Measurements from ENCODE around the gene OAT.

DNA sequence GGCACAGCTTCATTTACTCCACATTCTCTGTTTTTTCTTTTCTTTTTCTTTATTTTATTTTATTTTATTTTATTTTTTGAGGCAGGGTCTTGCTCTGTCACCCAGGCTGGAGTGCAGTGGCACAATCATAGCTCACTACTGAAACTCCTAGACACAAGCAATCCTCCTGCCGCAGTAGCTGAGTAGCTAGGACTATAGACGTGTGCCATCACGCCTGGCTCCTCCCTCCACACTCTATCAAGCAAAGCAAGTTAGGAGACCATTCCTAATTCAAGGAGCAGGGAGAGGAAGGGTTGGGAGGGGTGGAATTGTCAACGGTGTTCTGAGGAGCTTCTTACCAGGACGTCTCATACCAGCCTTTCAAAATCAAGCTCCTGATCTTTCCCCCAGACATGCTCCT, 52.4 kb downstream of the OAT start:
- TF ChIP-seq CTCF (conservative IDR thresholded peaks at IDR 0.05; ENCODE audit: low read depth, low read length), result no peak
- TF ChIP-seq EZH2 (IDR thresholded peaks at IDR 0.05; ENCODE audit: low read length, unreplicated experiment), result no peak
- no peak for TF ChIP-seq EZH2phosphoT487 (IDR thresholded peaks at IDR 0.05; ENCODE audit: borderline replicate concordance, low read length)

All from PC-3 (cell line).